ENCODE measurements around the gene SKI. TPM values are rescaled to one million over a fixed set of nuclear protein-coding genes. Genes with fewer than 3 reads are reported as not detected.

SKI gene
- total and polyA plus RNA-seq, 9 of the 15 experiments (the other 6 are each of a cell fraction or from before 2014, with no cell fraction given), result 0.10 to 60.5 (median 4.6) TPM

DNA sequence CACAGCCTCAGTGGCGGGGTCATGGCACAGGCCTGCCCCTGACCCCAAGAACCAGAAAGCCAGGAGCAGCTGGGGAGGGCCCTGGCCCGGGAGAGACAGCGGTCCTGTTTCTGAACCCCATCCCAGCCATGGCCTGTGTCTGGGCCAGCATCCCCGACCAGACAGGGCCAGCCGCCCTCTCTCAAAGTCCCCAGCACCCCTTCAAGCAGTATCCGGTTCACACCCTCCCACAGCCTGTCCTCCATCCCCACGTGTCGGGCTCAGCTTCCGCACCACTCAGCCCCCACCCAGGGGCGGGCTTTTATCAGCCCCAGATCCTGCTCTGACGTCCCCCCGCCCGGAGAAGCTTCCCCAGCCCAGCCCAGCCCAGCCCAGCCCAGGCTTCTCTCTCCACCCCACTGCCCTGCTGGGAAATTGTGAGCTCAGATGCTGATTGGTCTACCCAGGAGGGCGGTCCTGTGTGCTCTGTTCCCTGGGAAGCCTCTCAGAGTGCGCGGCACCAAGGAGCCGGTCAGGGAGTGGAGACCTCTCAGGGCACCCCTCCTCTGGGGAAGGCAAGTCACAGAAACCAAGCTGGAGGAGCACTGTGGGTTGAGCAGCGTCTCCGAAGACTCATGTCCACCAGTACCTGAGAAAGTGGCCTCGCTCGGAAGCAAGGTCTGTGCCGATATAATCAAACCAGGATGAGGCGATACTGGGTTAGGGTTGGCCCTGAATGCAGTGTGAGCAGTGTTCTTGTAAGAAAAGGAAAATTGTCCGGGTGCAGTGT, 28.9 kb upstream of the SKI start (continued):
- TF ChIP-seq E2F6 (IDR thresholded peaks at IDR 0.05; ENCODE audit: borderline replicate concordance in 1 of 2, extremely low read depth in 1 of 2, insufficient read depth in 1 of 2, insufficient read length in 1 of 2, low read depth in 1 of 2, low read length in 1 of 2, poor library complexity in 1 of 2, severe bottlenecking in 1 of 2) (peak; percentile 95 to 96), ZNF165 (CRISPR knock-in tag; IDR thresholded peaks at IDR 0.05; ENCODE audit: borderline replicate concordance) (no peak), ZNF695 (CRISPR knock-in tag; IDR thresholded peaks at IDR 0.05) (no peak), HDGF (IDR thresholded peaks at IDR 0.05) (no peak), CEBPG (CRISPR knock-in tag; IDR thresholded peaks at IDR 0.05) (no peak), CEBPG (tag; conservative IDR thresholded peaks at IDR 0.05 in 1 of 2, IDR thresholded peaks at IDR 0.05 in 1 of 2) (no peak), HDAC8 (tag; IDR thresholded peaks at IDR 0.05) (no peak), MAFG (tag; conservative IDR thresholded peaks at IDR 0.05) (no peak), RNF2 (IDR thresholded peaks at IDR 0.05) (peak; percentile 59; the same call in 1 of the 2 replicates), HDAC1 (IDR thresholded peaks at IDR 0.05) (peak in 1 of 2 experiments; percentile 77; a peak in 2 of 4 replicates), BRD4 (IDR thresholded peaks at IDR 0.05) (no peak), ZNF449 (CRISPR knock-in tag; IDR thresholded peaks at IDR 0.05) (no peak), POLR2B (IDR thresholded peaks at IDR 0.05; ENCODE audit: low read depth, partially characterized antibody) (peak; percentile 91), HEY1 (CRISPR knock-in tag; IDR thresholded peaks at IDR 0.05; ENCODE audit: borderline replicate concordance) (no peak), LCOR (CRISPR knock-in tag; IDR thresholded peaks at IDR 0.05) (peak; percentile 62), ZNF212 (CRISPR knock-in tag; IDR thresholded peaks at IDR 0.05) (no peak), SFPQ (IDR thresholded peaks at IDR 0.05; ENCODE audit: low read depth, low read length) (no peak), CHD1 (IDR thresholded peaks at IDR 0.05; ENCODE audit: low read length) (no peak), BMI1 (IDR thresholded peaks at IDR 0.05; ENCODE audit: low read length) (no peak)
- TF ChIP-seq, protein P1, sequence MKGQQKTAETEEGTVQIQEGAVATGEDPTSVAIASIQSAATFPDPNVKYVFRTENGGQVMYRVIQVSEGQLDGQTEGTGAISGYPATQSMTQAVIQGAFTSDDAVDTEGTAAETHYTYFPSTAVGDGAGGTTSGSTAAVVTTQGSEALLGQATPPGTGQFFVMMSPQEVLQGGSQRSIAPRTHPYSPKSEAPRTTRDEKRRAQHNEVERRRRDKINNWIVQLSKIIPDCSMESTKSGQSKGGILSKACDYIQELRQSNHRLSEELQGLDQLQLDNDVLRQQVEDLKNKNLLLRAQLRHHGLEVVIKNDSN (CRISPR knock-in tag; IDR thresholded peaks at IDR 0.05), result peak; percentile 79
- TF ChIP-seq, protein P2, sequence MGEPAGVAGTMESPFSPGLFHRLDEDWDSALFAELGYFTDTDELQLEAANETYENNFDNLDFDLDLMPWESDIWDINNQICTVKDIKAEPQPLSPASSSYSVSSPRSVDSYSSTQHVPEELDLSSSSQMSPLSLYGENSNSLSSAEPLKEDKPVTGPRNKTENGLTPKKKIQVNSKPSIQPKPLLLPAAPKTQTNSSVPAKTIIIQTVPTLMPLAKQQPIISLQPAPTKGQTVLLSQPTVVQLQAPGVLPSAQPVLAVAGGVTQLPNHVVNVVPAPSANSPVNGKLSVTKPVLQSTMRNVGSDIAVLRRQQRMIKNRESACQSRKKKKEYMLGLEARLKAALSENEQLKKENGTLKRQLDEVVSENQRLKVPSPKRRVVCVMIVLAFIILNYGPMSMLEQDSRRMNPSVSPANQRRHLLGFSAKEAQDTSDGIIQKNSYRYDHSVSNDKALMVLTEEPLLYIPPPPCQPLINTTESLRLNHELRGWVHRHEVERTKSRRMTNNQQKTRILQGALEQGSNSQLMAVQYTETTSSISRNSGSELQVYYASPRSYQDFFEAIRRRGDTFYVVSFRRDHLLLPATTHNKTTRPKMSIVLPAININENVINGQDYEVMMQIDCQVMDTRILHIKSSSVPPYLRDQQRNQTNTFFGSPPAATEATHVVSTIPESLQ (CRISPR knock-in tag; IDR thresholded peaks at IDR 0.05), result no peak

Data from K562 (cell line).